Measurements from ENCODE around the gene LENG9. TPM values are rescaled to one million over a fixed set of nuclear protein-coding genes. Genes with fewer than 3 reads are reported as not detected.

Gene LENG9
- total and polyA plus RNA-seq, 10 donors: 1.7 to 8.3 (median 4.9) TPM

- TF ChIP-seq POLR2AphosphoS5 (IDR thresholded peaks at IDR 0.05) (peak in 2 of 3 donors; percentile 19 to 26), CTCF (IDR thresholded peaks at IDR 0.05 in 8 of 11, conservative IDR thresholded peaks at IDR 0.05 in 3 of 11) (no peak)
- no peak for DNase-seq
- H3K27ac ChIP-seq: no peak overlapping the region
- H3K9me3 ChIP-seq: no peaks in the 10 kb centered on the region
- H3K4me3 ChIP-seq: no peak overlapping the region
- no peaks in the 10 kb centered on the region for H3K27me3 ChIP-seq (replicated peaks in 1 of 7)
- peaks cover 16 to 69% (median 42%) of the 10 kb centered on the region in 6 donors for H3K4me1 ChIP-seq
- intact Hi-C loops (cut with DNase I; ENCODE audit: low total_unique reads): no loop called here
- peaks cover 17 to 95% (median 91%) of the 10 kb centered on the region in 6 donors for H3K36me3 ChIP-seq
- 93 to 97% (median 94%) methylated on average over 32 to 33 of the region's 33 CpGs for WGBS, 5 donors
Measured at GRCh38 chr19:54454781-54455675, 8.6 kb downstream of the LENG9 start.

- intact Hi-C loops (cut with DNase I; ENCODE audit: low total_unique reads): no loop called here
- whole genome bisulfite sequencing, 5 donors: 92 to 97% (median 94%) methylated on average over 24 to 31 of the region's 31 CpGs
- peaks cover 17 to 87% (median 83%) of the 10 kb centered on the region in 6 donors for H3K36me3 ChIP-seq
Measured at GRCh38 chr19:54453921-54454780, 9.4 kb downstream of the LENG9 start.

GRCh38 chr19:54452626-54453025 lies 11.0 kb downstream of the LENG9 start:
- Histone ChIP-seq H3K27me3 (replicated peaks in 1 of 7) (no peaks in the 10 kb centered on the region), H3K27ac (no peak overlapping the region), H3K4me1 (peaks cover 16 to 58% (median 34%) of the 10 kb centered on the region in 6 donors), H3K4me3 (no peak overlapping the region), H3K36me3 (peaks cover 9 to 71% (median 67%) of the 10 kb centered on the region in 6 donors), H3K9me3 (no peaks in the 10 kb centered on the region)
- peak; percentile 72 for DNase-seq
- intact Hi-C loops (cut with DNase I; ENCODE audit: low total_unique reads): no loop called here
- WGBS, 5 donors: 92 to 95% (median 94%) methylated on average over 11 of the region's 11 CpGs
- TF ChIP-seq POLR2AphosphoS5 (IDR thresholded peaks at IDR 0.05) (peak in 1 of 3 donors; percentile 41), POLR2A (IDR thresholded peaks at IDR 0.05) (no peak)

More at GRCh38 chr19:54453921-54454780, 9.4 kb downstream of the LENG9 start:
- no peak for TF ChIP-seq POLR2A (IDR thresholded peaks at IDR 0.05)
- TF ChIP-seq POLR2AphosphoS5 (IDR thresholded peaks at IDR 0.05): peak in 2 of 3 donors; percentile 27 to 55
- DNase-seq: peak; percentile 39
- Histone ChIP-seq H3K4me3 (no peak overlapping the region), H3K4me1 (peaks cover 16 to 65% (median 38%) of the 10 kb centered on the region in 6 donors), H3K9me3 (no peaks in the 10 kb centered on the region), H3K27me3 (replicated peaks in 1 of 7) (no peaks in the 10 kb centered on the region), H3K27ac (no peak overlapping the region)

GRCh38 chr19:54451997-54452396 lies 11.6 kb downstream of the LENG9 start:
- 77 to 93% (median 91%) methylated on average over 3 to 11 of the region's 11 CpGs for WGBS, 5 donors
- no peaks in the 10 kb centered on the region for H3K27me3 ChIP-seq (replicated peaks in 1 of 7)
- H3K36me3 ChIP-seq: peaks cover 8 to 68% (median 61%) of the 10 kb centered on the region in 6 donors
- H3K27ac ChIP-seq: peak overlapping the region in 2 of 8 donors; percentile 45 to 98
- TF ChIP-seq POLR2A (IDR thresholded peaks at IDR 0.05): no peak
- TF ChIP-seq CTCF (IDR thresholded peaks at IDR 0.05 in 8 of 11, conservative IDR thresholded peaks at IDR 0.05 in 3 of 11): no peak
- TF ChIP-seq POLR2AphosphoS5 (IDR thresholded peaks at IDR 0.05): no peak
- DNase-seq: peak; percentile 77
- H3K9me3 ChIP-seq: no peaks in the 10 kb centered on the region
- intact Hi-C loops (cut with DNase I; ENCODE audit: low total_unique reads): no loop called here
- H3K4me3 ChIP-seq: no peak overlapping the region
- peaks cover 23 to 64% (median 40%) of the 10 kb centered on the region in 6 donors for H3K4me1 ChIP-seq
